ENCODE results near the gene AKIRIN2.

- TF ChIP-seq ARNT (IDR thresholded peaks at IDR 0.05) (no peak), ZNF766 (CRISPR knock-in tag; IDR thresholded peaks at IDR 0.05; ENCODE audit: borderline replicate concordance) (no peak)
These were observed 41.7 kb downstream of the AKIRIN2 start for GRCh38 chr6:87660226-87660911.
